ENCODE results near the gene BMP7. TPM values are rescaled to one million over a fixed set of nuclear protein-coding genes. Genes with fewer than 3 reads are reported as not detected.

Gene BMP7
- 3.4 TPM for polyA plus RNA-seq (ENCODE audit: insufficient read length)

- DNase-seq (ENCODE audit: low read depth) = no peak
Observed at GRCh38 chr20:57266291-57267157, at the start of gene BMP7. BMP7 (minus strand) TSS chr20:57266641; CDS start chr20:57266122, 519 bp downstream.

- no peak for DNase-seq (ENCODE audit: low read depth)
Observed at GRCh38 chr20:57315976-57316480, 49.6 kb upstream of the BMP7 start.

- DNase-seq (ENCODE audit: low read depth) = no peak
Observed at GRCh38 chr20:57315083-57315975, 48.9 kb upstream of the BMP7 start.

GRCh38 chr20:57313951-57314350 is 47.5 kb upstream of the BMP7 start:
- no peak for DNase-seq (ENCODE audit: low read depth)

GRCh38 chr20:57313230-57313629 is 46.8 kb upstream of the BMP7 start:
- no peak for DNase-seq (ENCODE audit: low read depth)

GRCh38 chr20:57312138-57312537 is 45.7 kb upstream of the BMP7 start:
- DNase-seq (ENCODE audit: low read depth) = no peak

GRCh38 chr20:57310821-57311514 is 44.5 kb upstream of the BMP7 start:
- DNase-seq (ENCODE audit: low read depth) = no peak

GRCh38 chr20:57309544-57310115 is 43.2 kb upstream of the BMP7 start:
- DNase-seq (ENCODE audit: low read depth) = no peak

GRCh38 chr20:57308451-57309271 is 42.2 kb upstream of the BMP7 start:
- no peak for DNase-seq (ENCODE audit: low read depth)

GRCh38 chr20:57306747-57307146 is 40.3 kb upstream of the BMP7 start:
- DNase-seq (ENCODE audit: low read depth) = no peak

GRCh38 chr20:57301026-57301425 is 34.6 kb upstream of the BMP7 start:
- DNase-seq (ENCODE audit: low read depth) = no peak

GRCh38 chr20:57298457-57298856 is 32.0 kb upstream of the BMP7 start:
- no peak for DNase-seq (ENCODE audit: low read depth)

- DNase-seq (ENCODE audit: low read depth) = no peak
Observed at GRCh38 chr20:57294550-57294949, 28.1 kb upstream of the BMP7 start.

GRCh38 chr20:57293995-57294394 is 27.6 kb upstream of the BMP7 start:
- DNase-seq (ENCODE audit: low read depth) = no peak

GRCh38 chr20:57292611-57293010 is 26.2 kb upstream of the BMP7 start:
- DNase-seq (ENCODE audit: low read depth) = no peak

GRCh38 chr20:57291694-57292093 is 25.3 kb upstream of the BMP7 start:
- DNase-seq (ENCODE audit: low read depth) = no peak

GRCh38 chr20:57291003-57291402 is 24.6 kb upstream of the BMP7 start:
- DNase-seq (ENCODE audit: low read depth) = no peak

GRCh38 chr20:57290178-57290484 is 23.7 kb upstream of the BMP7 start:
- no peak for DNase-seq (ENCODE audit: low read depth)

GRCh38 chr20:57289391-57290177 is 23.1 kb upstream of the BMP7 start:
- no peak for DNase-seq (ENCODE audit: low read depth)

Measured in forelimb muscle (tissue), 1 donor.